NCI-H146 treated with DMSO at 0.1 percent for 48 hours (cell line): ENCODE data around the gene TNS1.

Experiments used
- DNase-seq: peaks from one replicate; lab custom pipeline; 2025; ENCODE audit not compliant: unreplicated experiment; lab: John Stamatoyannopoulos, UW

The TNS1 gene

DNA sequence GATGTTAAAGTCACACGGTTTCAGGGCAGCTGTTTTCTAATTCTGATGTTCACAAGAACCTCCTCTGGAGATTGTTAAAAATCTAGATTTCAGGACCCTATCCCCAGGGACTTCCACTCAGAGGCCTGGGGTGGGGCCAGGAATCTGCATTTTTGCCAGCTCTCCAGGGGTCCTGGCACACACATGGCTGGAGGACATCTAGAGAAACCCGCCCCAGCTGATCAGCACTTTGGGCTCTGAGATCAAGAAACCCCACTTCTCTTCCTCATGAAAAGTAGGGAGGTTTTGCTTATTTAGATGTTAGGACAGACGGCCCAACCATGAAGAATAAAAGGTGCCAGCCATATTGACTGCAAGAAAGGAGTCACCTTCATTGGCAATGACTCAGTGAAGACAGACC lies 148.8 kb downstream of the TNS1 start:
- DNase-seq, result no peak

GRCh38 chr2:217853301-217853881 lies 149.4 kb downstream of the TNS1 start:
- DNase-seq, result no peak

DNA sequence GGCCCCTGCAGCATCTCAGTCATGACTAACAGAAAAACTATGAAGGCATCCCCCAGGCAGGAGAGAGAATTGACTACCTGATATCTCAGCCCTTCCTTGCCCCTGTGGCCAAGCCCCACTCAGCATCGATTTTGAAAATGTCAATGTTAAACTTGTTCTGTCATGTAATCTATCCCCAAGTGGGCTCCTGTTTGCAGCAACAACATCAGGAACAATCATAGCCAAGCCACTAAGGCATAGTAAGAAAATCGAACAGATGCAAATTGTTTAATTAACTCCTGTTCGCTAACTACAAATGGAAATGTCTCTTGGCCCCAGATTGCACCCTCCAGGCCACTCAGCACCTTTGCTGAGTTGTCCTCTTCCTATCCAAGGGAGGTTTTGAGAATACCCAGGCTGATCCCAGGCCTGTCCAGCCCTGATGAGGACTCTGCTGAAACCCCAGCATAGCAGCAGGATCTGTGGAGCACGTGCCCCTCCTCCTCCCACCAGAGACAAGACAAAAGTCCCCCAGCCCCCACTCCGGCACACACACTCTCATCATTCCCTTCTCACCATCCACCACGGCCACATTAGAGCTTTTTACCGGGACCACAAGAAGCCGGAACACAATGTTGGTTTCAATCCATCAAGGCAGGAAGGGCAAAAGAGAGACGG lies 150.1 kb downstream of the TNS1 start:
- no peak for DNase-seq

GRCh38 chr2:217851191-217852020 lies 151.4 kb downstream of the TNS1 start:
- no peak for DNase-seq

- no peak for DNase-seq
These were observed 153.4 kb downstream of the TNS1 start for GRCh38 chr2:217849154-217849975.

DNA sequence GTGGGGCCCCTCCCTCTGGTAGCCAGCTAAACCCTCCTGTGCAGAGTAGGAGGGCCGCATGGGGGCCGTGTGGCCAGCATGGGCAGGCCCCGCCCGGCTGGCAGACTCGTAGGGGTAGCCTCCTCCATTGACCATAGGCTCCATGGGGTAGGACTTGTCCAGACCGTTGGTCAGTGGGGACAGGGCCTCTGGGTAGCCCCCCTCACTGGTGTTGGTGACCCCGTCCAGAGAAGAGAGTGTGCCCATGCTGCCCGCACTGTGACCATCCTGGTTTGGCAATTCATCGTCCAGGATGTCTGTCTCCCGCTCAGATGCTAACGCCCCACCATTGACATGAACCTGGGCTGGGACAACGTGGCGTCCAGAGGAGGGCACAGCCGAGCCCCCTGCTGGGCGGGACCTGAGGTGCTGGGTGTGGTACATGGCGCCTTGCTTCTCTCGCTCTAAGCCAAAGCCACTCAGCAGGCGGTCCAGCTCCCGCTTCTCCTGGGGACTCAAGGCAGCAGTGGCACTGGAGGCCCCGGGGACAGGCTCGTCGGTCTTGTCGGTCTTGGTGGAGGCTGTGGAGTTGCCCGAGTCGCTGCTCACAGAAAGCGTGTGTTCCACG lies 154.3 kb downstream of the TNS1 start:
- DNase-seq, result no peak

GRCh38 chr2:217847552-217848350 lies 155.0 kb downstream of the TNS1 start:
- DNase-seq, result no peak

DNA sequence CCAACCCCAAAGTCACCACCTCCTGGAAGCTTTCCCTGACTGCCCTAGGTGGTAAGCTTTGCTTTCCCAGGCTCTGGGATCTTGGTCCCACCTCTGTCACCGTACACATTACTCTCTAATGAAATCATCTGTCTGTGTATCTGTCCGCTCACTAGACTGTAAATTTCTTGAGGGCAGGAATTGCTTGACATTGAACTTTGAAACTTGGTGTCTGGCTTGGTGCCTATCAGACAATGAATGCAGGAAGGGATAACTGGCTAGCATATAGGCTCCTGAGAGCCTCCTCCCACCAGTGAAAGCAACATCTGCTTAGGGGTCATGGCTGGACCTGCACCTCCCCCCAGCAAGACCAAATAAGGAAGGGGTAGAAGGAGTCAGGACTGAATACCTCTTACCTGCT lies 155.7 kb downstream of the TNS1 start:
- no peak for DNase-seq

GRCh38 chr2:217846321-217846743 lies 156.5 kb downstream of the TNS1 start:
- no peak for DNase-seq

GRCh38 chr2:217845301-217845700 lies 157.5 kb downstream of the TNS1 start:
- no peak for DNase-seq

GRCh38 chr2:217844696-217845095 lies 158.1 kb downstream of the TNS1 start:
- DNase-seq, result no peak

GRCh38 chr2:217843324-217843723 lies 159.5 kb downstream of the TNS1 start:
- no peak for DNase-seq

GRCh38 chr2:217842017-217842416 lies 160.8 kb downstream of the TNS1 start:
- DNase-seq, result no peak

GRCh38 chr2:217840522-217840921 lies 162.3 kb downstream of the TNS1 start:
- no peak for DNase-seq

- DNase-seq, result no peak
These were observed 163.1 kb downstream of the TNS1 start for GRCh38 chr2:217839750-217840107.

- DNase-seq, result no peak
These were observed 163.6 kb downstream of the TNS1 start for GRCh38 chr2:217839073-217839749.

- no peak for DNase-seq
These were observed 164.4 kb downstream of the TNS1 start for GRCh38 chr2:217838409-217838831.

DNA sequence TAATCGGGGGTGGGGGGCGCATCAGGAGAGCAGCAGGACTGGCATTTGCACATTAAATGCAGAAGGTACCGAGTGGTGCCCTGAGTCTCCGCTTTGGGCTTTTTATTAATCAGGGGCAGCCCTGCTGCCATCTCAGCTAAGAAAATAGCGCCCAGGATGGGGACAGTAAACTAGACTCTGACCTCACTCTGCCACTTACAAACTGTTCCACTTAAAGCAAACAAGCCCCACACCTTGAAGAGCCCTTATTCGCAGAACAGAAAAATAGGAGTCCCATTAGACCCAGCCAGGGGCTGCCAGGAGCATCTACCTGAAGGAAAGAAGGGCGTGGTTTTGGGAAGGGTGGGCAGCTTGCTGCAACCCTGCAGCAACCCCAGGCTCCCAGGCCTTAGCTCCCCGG lies 165.3 kb downstream of the TNS1 start:
- no peak for DNase-seq

DNA sequence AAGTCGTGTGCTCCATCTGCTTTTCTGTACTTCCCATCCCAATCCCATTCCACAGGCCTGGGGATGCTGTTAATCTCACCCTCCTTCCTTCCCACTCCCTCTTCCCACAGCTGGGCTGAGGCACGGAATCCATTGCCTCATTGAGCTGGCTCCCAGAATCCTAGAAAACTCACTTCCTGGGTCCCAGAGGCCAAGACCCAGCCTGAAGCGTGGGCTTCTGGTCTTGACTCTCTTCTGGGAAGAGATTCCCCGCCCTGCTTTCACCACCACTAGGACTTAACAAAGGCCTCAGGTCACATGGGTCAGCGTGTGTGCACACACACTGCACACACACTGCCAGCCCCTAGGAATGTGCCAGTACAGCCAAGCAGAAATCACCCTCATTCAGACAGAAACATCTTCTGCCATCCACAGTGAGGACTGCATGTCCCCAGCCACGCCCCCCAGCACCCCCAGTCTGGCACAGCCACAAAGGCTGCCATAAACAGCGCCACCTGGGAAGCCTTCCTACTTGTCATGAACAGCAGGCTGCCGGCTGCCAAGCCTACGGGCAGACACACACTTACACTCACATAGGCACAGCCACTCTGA lies 165.8 kb downstream of the TNS1 start:
- DNase-seq, result no peak
